Heart left ventricle (tissue), 13 donors: ENCODE measurements around the gene STK35.

ENCODE experiments used
- POLR2A ChIP-seq, 2 donors: fragments of 450-650 bp; IDR thresholded peaks; one replicate each; pipeline ENCODE4 v1.6.1; 2017; ENCODE audit warnings: antibody characterized with exemption in 2 of 2, mild to moderate bottlenecking in 2 of 2, moderate library complexity in 2 of 2
- TF ChIP-seq, protein P1 (sequence below), 12 donors: fragments of 200-600 bp; sonication (generic) in 4 of 12; IDR thresholded peaks; one replicate each; pipeline versions ENCODE4 v1.5.0 to v1.8.0; 2018 to 2022; ENCODE audit warnings: antibody characterized with exemption in 12 of 12, mild to moderate bottlenecking in 5 of 12
- donor health status: ischemic (EF 13 %, LVEDD 7.1; RV severe dilation, severe dysfunction).
- donor health status: DM: no; HTN: yes; CAD: no.
- donor health status: DM: no; HTN: no; CAD: no.
- donor health status: ischemic (EF 25% LVEDD 6.9; RV normal size, moderate dysfunction).
- donor health status: ischemic (EF 25% LVEDD 5.7; RV mildly dilated, moderate dysfunction).
- donor health status: ischemic (EF 35%, LVEDD 5.7; RV mildly dilated, moderate dysfunction).
- donor health status: nonischemic (EF 11% LVEDD 7.7; RV severe dilation, severe dysfunction).
- donor health status: DM: yes; HTN: yes; CAD: no.
- donor health status: PGD.
- donor health status: ischemic (EF 29% LVEDD 5.4; RV normal size, mild dysfunction).
- donor health status: nonischemic (EF 23%, LVEDD 6.1; RV moderate dilation, normal function).

DNA sequence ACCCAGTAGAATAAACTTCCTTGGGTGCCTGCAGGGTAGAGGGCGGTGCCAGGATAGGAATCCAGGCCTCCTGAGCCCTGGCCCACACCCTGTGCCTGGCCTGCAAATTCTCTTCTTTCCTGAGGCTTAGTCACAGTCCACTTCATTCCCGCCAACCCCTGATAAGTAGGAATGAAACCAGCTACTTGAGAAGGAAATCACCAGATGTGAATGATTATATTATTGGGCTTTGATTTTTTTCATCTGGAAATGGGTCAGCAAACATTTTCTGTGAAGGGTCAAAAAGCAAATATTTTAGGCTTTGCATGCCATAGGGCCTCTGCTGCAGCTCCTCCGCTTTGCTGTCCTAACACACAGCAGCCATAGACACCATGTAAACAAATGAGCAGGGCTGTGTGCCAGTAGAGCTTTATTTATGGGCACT, 50.2 kb downstream of the STK35 start:
- TF ChIP-seq, protein P1, sequence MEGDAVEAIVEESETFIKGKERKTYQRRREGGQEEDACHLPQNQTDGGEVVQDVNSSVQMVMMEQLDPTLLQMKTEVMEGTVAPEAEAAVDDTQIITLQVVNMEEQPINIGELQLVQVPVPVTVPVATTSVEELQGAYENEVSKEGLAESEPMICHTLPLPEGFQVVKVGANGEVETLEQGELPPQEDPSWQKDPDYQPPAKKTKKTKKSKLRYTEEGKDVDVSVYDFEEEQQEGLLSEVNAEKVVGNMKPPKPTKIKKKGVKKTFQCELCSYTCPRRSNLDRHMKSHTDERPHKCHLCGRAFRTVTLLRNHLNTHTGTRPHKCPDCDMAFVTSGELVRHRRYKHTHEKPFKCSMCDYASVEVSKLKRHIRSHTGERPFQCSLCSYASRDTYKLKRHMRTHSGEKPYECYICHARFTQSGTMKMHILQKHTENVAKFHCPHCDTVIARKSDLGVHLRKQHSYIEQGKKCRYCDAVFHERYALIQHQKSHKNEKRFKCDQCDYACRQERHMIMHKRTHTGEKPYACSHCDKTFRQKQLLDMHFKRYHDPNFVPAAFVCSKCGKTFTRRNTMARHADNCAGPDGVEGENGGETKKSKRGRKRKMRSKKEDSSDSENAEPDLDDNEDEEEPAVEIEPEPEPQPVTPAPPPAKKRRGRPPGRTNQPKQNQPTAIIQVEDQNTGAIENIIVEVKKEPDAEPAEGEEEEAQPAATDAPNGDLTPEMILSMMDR (IDR thresholded peaks at IDR 0.05), result no peak
- TF ChIP-seq POLR2A (IDR thresholded peaks at IDR 0.05), result no peak
